SK-N-SH treated with all-trans-retinoic acid at 6 μM for 48 hours (cell line): ENCODE measurements around the gene PHF11.

ENCODE experiments used
- ATAC-seq: fragments of 200-7000 bp; cut with Tn5 transposase; 3 replicates; pipeline ENCODE4 v1.9.1; 2020; ENCODE audit warnings: mild to moderate bottlenecking, moderate library complexity
- BACH2 ChIP-seq: fragments of 250-450 bp; sonication (Bioruptor Pico); IDR thresholded peaks from 2 replicates; pipeline ENCODE4 v1.9.0; 2021; ENCODE audit warnings: mild to moderate bottlenecking, borderline replicate concordance
- CREB5 ChIP-seq: fragments of 250-450 bp; sonication (Bioruptor Pico); IDR thresholded peaks from 2 replicates; pipeline ENCODE4 v1.5.1; 2020; ENCODE audit warnings: low read depth, mild to moderate bottlenecking, moderate library complexity
- CSRNP3 ChIP-seq: fragments of 250-450 bp; sonication (Bioruptor Pico); IDR thresholded peaks from 2 replicates; pipeline ENCODE4 v1.5.1; 2021; ENCODE audit warnings: mild to moderate bottlenecking, moderate library complexity
- ESRRG ChIP-seq: fragments of 250-450 bp; sonication (Bioruptor Pico); IDR thresholded peaks from 2 replicates; pipeline ENCODE4 v1.6.1; 2021; ENCODE audit warnings: mild to moderate bottlenecking
- GLIS3 ChIP-seq: fragments of 250-450 bp; sonication (Bioruptor Pico); IDR thresholded peaks from 2 replicates; pipeline ENCODE4 v1.5.0; 2020; ENCODE audit warnings: mild to moderate bottlenecking, moderate library complexity
- ISL1 ChIP-seq: fragments of 250-450 bp; sonication (Bioruptor Pico); IDR thresholded peaks from 2 replicates; pipeline ENCODE4 v2.1.2; 2022; ENCODE audit warnings: mild to moderate bottlenecking, moderate library complexity
- OSR1 ChIP-seq: fragments of 250-450 bp; sonication (Bioruptor Pico); IDR thresholded peaks from 2 replicates; pipeline ENCODE4 v1.8.0; 2022; ENCODE audit warnings: moderate library complexity, mild to moderate bottlenecking, inconsistent platforms
- PATZ1 ChIP-seq: fragments of 250-450 bp; sonication (Bioruptor Pico); IDR thresholded peaks from 2 replicates; pipeline ENCODE4 v1.8.0; 2020; ENCODE audit warnings: mild to moderate bottlenecking, moderate library complexity, borderline replicate concordance
- POU6F1 ChIP-seq: fragments of 250-450 bp; sonication (Bioruptor Pico); IDR thresholded peaks from 2 replicates; pipeline ENCODE4 v1.8.0; 2021; ENCODE audit warnings: low read depth, mild to moderate bottlenecking, moderate library complexity, borderline replicate concordance
- PPARA ChIP-seq: fragments of 250-450 bp; sonication (Bioruptor Pico); IDR thresholded peaks from 2 replicates; pipeline ENCODE4 v1.5.0; 2020; ENCODE audit warnings: mild to moderate bottlenecking, borderline replicate concordance
- RARB ChIP-seq: fragments of 250-450 bp; sonication (Bioruptor Pico); IDR thresholded peaks from 2 replicates; pipeline ENCODE4 v1.8.0; 2021; ENCODE audit warnings: mild to moderate bottlenecking, moderate library complexity
- SNAI2 ChIP-seq: fragments of 250-450 bp; sonication (Bioruptor Pico); IDR thresholded peaks from 2 replicates; pipeline ENCODE4 v1.5.0; 2020; ENCODE audit warnings: mild to moderate bottlenecking, moderate library complexity
- TCF4 ChIP-seq: fragments of 250-450 bp; sonication (Bioruptor Pico); IDR thresholded peaks from 2 replicates; pipeline ENCODE4 v1.8.0; 2021; ENCODE audit warnings: mild to moderate bottlenecking, moderate library complexity, borderline replicate concordance
- TSHZ2 ChIP-seq: fragments of 250-450 bp; sonication (Bioruptor Pico); IDR thresholded peaks from 2 replicates; pipeline ENCODE4 v1.5.0; 2020; ENCODE audit warnings: mild to moderate bottlenecking, moderate library complexity
- ZC3H10 ChIP-seq: fragments of 250-450 bp; sonication (Bioruptor Pico); IDR thresholded peaks from 2 replicates; pipeline ENCODE4 v1.5.1; 2021; ENCODE audit warnings: mild to moderate bottlenecking, moderate library complexity
- ZFP3 ChIP-seq: fragments of 250-450 bp; sonication (Bioruptor Pico); IDR thresholded peaks from 2 replicates; pipeline ENCODE4 v1.5.0; 2020; ENCODE audit warnings: mild to moderate bottlenecking, moderate library complexity
- ZFP30 ChIP-seq: fragments of 450-650 bp; formaldehyde crosslinking; IDR thresholded peaks from 2 replicates; pipeline ENCODE4 v1.5.0; 2022; ENCODE audit warnings: mild to moderate bottlenecking, moderate library complexity
- ZNF565 ChIP-seq: fragments of 450-650 bp; formaldehyde crosslinking; conservative IDR thresholded peaks from 2 replicates; pipeline ENCODE4 v1.5.0; 2020; ENCODE audit warnings: low read depth, mild to moderate bottlenecking, moderate library complexity
- ZNF70 ChIP-seq: fragments of 450-650 bp; formaldehyde crosslinking; IDR thresholded peaks from 2 replicates; pipeline ENCODE4 v1.5.0; 2020; ENCODE audit warnings: mild to moderate bottlenecking, moderate library complexity

The PHF11 gene

GRCh38 chr13:49466292-49466838, 29.4 kb upstream of the PHF11 start:
- no peak for ATAC-seq
- TF ChIP-seq CREB5 (CRISPR knock-in tag) (no peak), TSHZ2 (CRISPR knock-in tag) (no peak), ZNF565 (no peak), PATZ1 (no peak), RARB (CRISPR knock-in tag) (no peak), BACH2 (CRISPR knock-in tag) (no peak), ZFP3 (CRISPR knock-in tag) (no peak), POU6F1 (CRISPR knock-in tag) (no peak), ZC3H10 (CRISPR knock-in tag) (no peak), ZFP30 (no peak)

GRCh38 chr13:49472186-49472585, 23.6 kb upstream of the PHF11 start:
- TF ChIP-seq ISL1 (CRISPR knock-in tag) (no peak), BACH2 (CRISPR knock-in tag) (no peak), TCF4 (CRISPR knock-in tag) (no peak), CREB5 (CRISPR knock-in tag) (no peak), PATZ1 (no peak), GLIS3 (CRISPR knock-in tag) (no peak), ZFP30 (no peak), PPARA (CRISPR knock-in tag) (no peak), OSR1 (CRISPR knock-in tag) (no peak), ESRRG (CRISPR knock-in tag) (no peak), ZNF70 (CRISPR knock-in tag) (no peak), CSRNP3 (no peak), ZC3H10 (CRISPR knock-in tag) (no peak), TSHZ2 (CRISPR knock-in tag) (no peak), SNAI2 (CRISPR knock-in tag) (no peak), RARB (CRISPR knock-in tag) (no peak), POU6F1 (CRISPR knock-in tag) (no peak)
- no peak for ATAC-seq
